ENCODE results near the gene PSMD4. TPM values are rescaled to one million over a fixed set of nuclear protein-coding genes. Genes with fewer than 3 reads are reported as not detected.

PSMD4 gene
- total and polyA plus RNA-seq, 2 donors (not counting 1 experiment from before 2014, with no cell fraction given) = 136 to 142 TPM

GRCh38 chr1:151222130-151222529 is 32.4 kb upstream of the PSMD4 start:
- Histone ChIP-seq H4K20me1 (ENCODE audit: control insufficient read depth, insufficient read depth, low read length, poor library complexity, severe bottlenecking) (peaks cover 44% of the 10 kb centered on the region), H3K27me3 (replicated peaks in 1 of 4; ENCODE audit: control extremely low read depth in 1 of 4, control insufficient read depth in 3 of 4, insufficient read depth in 4 of 4, low read length in 3 of 4) (no peaks in the 10 kb centered on the region), H3K36me3 (replicated peaks in 1 of 2; ENCODE audit: control extremely low read depth in 1 of 2, control insufficient read depth in 1 of 2, extremely low read depth in 1 of 2, insufficient read depth in 2 of 2, low read length in 1 of 2) (peaks cover 7 to 33% of the 10 kb centered on the region in 2 experiments), H3K9ac (ENCODE audit: low read length) (no peak overlapping the region), H3K4me1 (ENCODE audit: control insufficient read depth in 2 of 2, insufficient read depth in 2 of 2, low read length in 2 of 2) (no peaks in the 10 kb centered on the region), H3K4me2 (replicated peaks; ENCODE audit: low read depth, low read length, poor library complexity, severe bottlenecking) (no peak overlapping the region), H3K27ac (ENCODE audit: low read length in 2 of 2) (no peak overlapping the region), H3K9me3 (ENCODE audit: control extremely low read depth in 1 of 3, control insufficient read depth in 2 of 3, insufficient read depth in 1 of 3, low read length in 2 of 3) (no peaks in the 10 kb centered on the region), H2AFZ (ENCODE audit: insufficient read depth, low read depth, low read length, poor library complexity, severe bottlenecking) (no peak overlapping the region), H3K4me3 (ENCODE audit: control extremely low read depth in 1 of 5, extremely low read depth in 1 of 5, insufficient read depth in 1 of 5, low read depth in 2 of 5, low read length in 4 of 5) (no peak overlapping the region), H3K79me2 (ENCODE audit: control insufficient read depth, insufficient read depth, low read length) (peaks cover 68% of the 10 kb centered on the region)
- POLR2A ChIA-PET = no interaction called here
- Mint-ChIP-seq H3K27ac (no peak overlapping the region), H3K9me3 (ENCODE audit: insufficient read depth) (no peaks in the 10 kb centered on the region), H3K4me1 (peaks cover 2% of the 10 kb centered on the region), H3K4me3 (no peak overlapping the region), H3K27me3 (no peaks in the 10 kb centered on the region)
- TF ChIP-seq EZH2 (IDR thresholded peaks at IDR 0.05; ENCODE audit: borderline replicate concordance, insufficient read depth, low read depth, low read length, poor library complexity, severe bottlenecking) = no peak
- TF ChIP-seq, protein P1, sequence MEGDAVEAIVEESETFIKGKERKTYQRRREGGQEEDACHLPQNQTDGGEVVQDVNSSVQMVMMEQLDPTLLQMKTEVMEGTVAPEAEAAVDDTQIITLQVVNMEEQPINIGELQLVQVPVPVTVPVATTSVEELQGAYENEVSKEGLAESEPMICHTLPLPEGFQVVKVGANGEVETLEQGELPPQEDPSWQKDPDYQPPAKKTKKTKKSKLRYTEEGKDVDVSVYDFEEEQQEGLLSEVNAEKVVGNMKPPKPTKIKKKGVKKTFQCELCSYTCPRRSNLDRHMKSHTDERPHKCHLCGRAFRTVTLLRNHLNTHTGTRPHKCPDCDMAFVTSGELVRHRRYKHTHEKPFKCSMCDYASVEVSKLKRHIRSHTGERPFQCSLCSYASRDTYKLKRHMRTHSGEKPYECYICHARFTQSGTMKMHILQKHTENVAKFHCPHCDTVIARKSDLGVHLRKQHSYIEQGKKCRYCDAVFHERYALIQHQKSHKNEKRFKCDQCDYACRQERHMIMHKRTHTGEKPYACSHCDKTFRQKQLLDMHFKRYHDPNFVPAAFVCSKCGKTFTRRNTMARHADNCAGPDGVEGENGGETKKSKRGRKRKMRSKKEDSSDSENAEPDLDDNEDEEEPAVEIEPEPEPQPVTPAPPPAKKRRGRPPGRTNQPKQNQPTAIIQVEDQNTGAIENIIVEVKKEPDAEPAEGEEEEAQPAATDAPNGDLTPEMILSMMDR (IDR thresholded peaks at IDR 0.05) = no peak
- CTCF ChIA-PET = interaction anchor here (0.6 kb wide), 1 partner anchor 13 kb away, joined by 3 read pairs; no protein-coding TSS in a partner anchor
- DNase-seq = no peak
- intact Hi-C loops (cut with micrococcal nuclease) = no loop called here
- 100% methylated on average over 3 of the region's 4 CpGs for WGBS (ENCODE audit: insufficient coverage)
- ATAC-seq (ENCODE audit: low read depth) = no peak

GRCh38 chr1:151235235-151235634 is 19.3 kb upstream of the PSMD4 start:
- H3K9me3 Mint-ChIP-seq (ENCODE audit: insufficient read depth) = no peaks in the 10 kb centered on the region
- H3K4me1 Mint-ChIP-seq = peaks cover 9% of the 10 kb centered on the region
- TF ChIP-seq, protein P1 (IDR thresholded peaks at IDR 0.05) = no peak
- TF ChIP-seq EZH2 (IDR thresholded peaks at IDR 0.05; ENCODE audit: borderline replicate concordance, insufficient read depth, low read depth, low read length, poor library complexity, severe bottlenecking) = no peak
- no peak overlapping the region for H3K27ac Mint-ChIP-seq
- Histone ChIP-seq H3K4me2 (replicated peaks; ENCODE audit: low read depth, low read length, poor library complexity, severe bottlenecking) (no peak overlapping the region), H4K20me1 (ENCODE audit: control insufficient read depth, insufficient read depth, low read length, poor library complexity, severe bottlenecking) (no peaks in the 10 kb centered on the region), H2AFZ (ENCODE audit: insufficient read depth, low read depth, low read length, poor library complexity, severe bottlenecking) (no peak overlapping the region), H3K4me1 (ENCODE audit: control insufficient read depth in 2 of 2, insufficient read depth in 2 of 2, low read length in 2 of 2) (peaks cover 4 to 9% of the 10 kb centered on the region in 2 donors), H3K9ac (ENCODE audit: low read length) (no peak overlapping the region), H3K27me3 (replicated peaks in 1 of 4; ENCODE audit: control extremely low read depth in 1 of 4, control insufficient read depth in 3 of 4, insufficient read depth in 4 of 4, low read length in 3 of 4) (no peaks in the 10 kb centered on the region), H3K4me3 (ENCODE audit: control extremely low read depth in 1 of 5, extremely low read depth in 1 of 5, insufficient read depth in 1 of 5, low read depth in 2 of 5, low read length in 4 of 5) (no peak overlapping the region), H3K79me2 (ENCODE audit: control insufficient read depth, insufficient read depth, low read length) (peaks cover 8% of the 10 kb centered on the region), H3K9me3 (ENCODE audit: control extremely low read depth in 1 of 3, control insufficient read depth in 2 of 3, insufficient read depth in 1 of 3, low read length in 2 of 3) (no peaks in the 10 kb centered on the region), H3K36me3 (replicated peaks in 1 of 2; ENCODE audit: control extremely low read depth in 1 of 2, control insufficient read depth in 1 of 2, extremely low read depth in 1 of 2, insufficient read depth in 2 of 2, low read length in 1 of 2) (peaks cover 21 to 86% of the 10 kb centered on the region in 2 experiments), H3K27ac (ENCODE audit: low read length in 2 of 2) (no peak overlapping the region)
- ChIA-PET POLR2A (no interaction called here), CTCF (no interaction called here)
- intact Hi-C loops (cut with micrococcal nuclease) = no loop called here
- H3K4me3 Mint-ChIP-seq = no peak overlapping the region
- WGBS (ENCODE audit: insufficient coverage) = 100% methylated on average over 4 of the region's 6 CpGs
- H3K27me3 Mint-ChIP-seq = no peaks in the 10 kb centered on the region
- DNase-seq (no peak), ATAC-seq (ENCODE audit: low read depth) (no peak)

Measured in B cell (primary cell).